ENCODE data around the gene CSTF1.

DNA sequence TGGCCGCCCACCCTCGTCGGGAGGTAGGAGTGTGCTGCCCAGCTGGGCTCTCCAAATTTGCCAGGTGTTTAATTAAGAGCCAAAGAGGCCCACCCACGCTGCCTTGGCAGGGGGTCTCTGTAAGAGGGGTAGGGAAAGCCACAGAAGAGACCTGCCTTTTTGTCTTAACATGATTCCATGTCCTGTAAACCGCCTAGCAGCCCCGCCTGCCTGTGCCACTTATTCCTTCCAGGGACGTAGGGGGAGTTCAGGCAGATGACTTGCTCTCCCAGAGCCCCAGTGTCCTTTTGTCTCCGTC lies 31.6 kb upstream of the CSTF1 start:
- TF ChIP-seq EZH2 (IDR thresholded peaks at IDR 0.05), result no peak
- TF ChIP-seq POLR2A (IDR thresholded peaks at IDR 0.05; ENCODE audit: borderline replicate concordance, extremely low read depth, insufficient read depth, insufficient read length), result no peak
- no peak for TF ChIP-seq JUND (IDR thresholded peaks at IDR 0.05)
